WERI-Rb-1 (cell line): ENCODE data around the gene AMBRA1.

Source experiments
- DNase-seq: peaks from one replicate; pipeline ENCODE4 v3.0.0-alpha.2; 2020
- H3K27ac ChIP-seq: fragments of 250-450 bp; sonication (Bioruptor Pico); 2 replicates; pipeline ENCODE4 v1.5.1; 2020; ENCODE audit warnings: mild to moderate bottlenecking, moderate library complexity
- H3K27me3 ChIP-seq: fragments of 250-450 bp; sonication (Bioruptor Pico); 2 replicates; pipeline ENCODE4 v1.5.1; 2021; ENCODE audit warnings: mild to moderate bottlenecking, low read depth, moderate library complexity; ENCODE audit not compliant: insufficient read depth, severe bottlenecking
- H3K36me3 ChIP-seq: fragments of 250-450 bp; sonication (Bioruptor Pico); 2 replicates; pipeline ENCODE4 v1.5.1; 2020; ENCODE audit warnings: mild to moderate bottlenecking, moderate library complexity
- H3K4me3 ChIP-seq: 2 replicates; pipeline ENCODE4 v1.5.1; 2011; ENCODE audit warnings: low read depth, mild to moderate bottlenecking, control low read depth, low read length
- H3K9me3 ChIP-seq: fragments of 250-450 bp; sonication (Bioruptor Pico); 2 replicates; pipeline ENCODE4 v1.5.1; 2021; ENCODE audit warnings: mild to moderate bottlenecking, moderate library complexity; ENCODE audit not compliant: severe bottlenecking
- TF ChIP-seq, protein P1 (sequence below): IDR thresholded peaks from 2 replicates; pipeline ENCODE4 v1.5.1; 2011; ENCODE audit warnings: low read depth, mild to moderate bottlenecking, control low read depth, inconsistent platforms, low read length

The AMBRA1 gene

DNA sequence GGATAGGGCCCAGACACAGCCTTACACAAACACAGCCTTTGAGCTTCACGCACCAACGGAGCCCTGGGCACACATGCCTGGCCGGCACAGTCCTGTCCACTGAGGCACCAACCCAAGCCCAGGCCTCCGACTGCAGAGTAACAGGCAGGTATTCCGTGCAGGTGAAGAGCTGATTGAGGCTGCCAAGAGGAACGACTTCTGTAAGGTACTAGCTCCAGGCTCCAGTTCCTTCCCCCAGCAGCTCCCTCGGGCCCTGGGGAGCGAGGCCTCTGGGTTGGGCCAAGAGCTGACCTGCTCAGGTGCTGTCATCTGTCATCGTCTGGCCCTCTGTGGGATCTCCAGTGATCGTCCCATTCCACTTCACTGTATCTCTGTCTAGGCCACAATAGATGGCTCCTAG, 215.5 kb downstream of the AMBRA1 start:
- H3K27me3 ChIP-seq, result no peaks in the 10 kb centered on the region
- TF ChIP-seq, protein P1, sequence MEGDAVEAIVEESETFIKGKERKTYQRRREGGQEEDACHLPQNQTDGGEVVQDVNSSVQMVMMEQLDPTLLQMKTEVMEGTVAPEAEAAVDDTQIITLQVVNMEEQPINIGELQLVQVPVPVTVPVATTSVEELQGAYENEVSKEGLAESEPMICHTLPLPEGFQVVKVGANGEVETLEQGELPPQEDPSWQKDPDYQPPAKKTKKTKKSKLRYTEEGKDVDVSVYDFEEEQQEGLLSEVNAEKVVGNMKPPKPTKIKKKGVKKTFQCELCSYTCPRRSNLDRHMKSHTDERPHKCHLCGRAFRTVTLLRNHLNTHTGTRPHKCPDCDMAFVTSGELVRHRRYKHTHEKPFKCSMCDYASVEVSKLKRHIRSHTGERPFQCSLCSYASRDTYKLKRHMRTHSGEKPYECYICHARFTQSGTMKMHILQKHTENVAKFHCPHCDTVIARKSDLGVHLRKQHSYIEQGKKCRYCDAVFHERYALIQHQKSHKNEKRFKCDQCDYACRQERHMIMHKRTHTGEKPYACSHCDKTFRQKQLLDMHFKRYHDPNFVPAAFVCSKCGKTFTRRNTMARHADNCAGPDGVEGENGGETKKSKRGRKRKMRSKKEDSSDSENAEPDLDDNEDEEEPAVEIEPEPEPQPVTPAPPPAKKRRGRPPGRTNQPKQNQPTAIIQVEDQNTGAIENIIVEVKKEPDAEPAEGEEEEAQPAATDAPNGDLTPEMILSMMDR, result no peak
- peaks cover 59% of the 10 kb centered on the region for H3K36me3 ChIP-seq
- H3K9me3 ChIP-seq, result no peaks in the 10 kb centered on the region
- H3K27ac ChIP-seq, result peak overlapping the region; percentile 61
- DNase-seq, result no peak
- H3K4me3 ChIP-seq, result no peak overlapping the region

DNA sequence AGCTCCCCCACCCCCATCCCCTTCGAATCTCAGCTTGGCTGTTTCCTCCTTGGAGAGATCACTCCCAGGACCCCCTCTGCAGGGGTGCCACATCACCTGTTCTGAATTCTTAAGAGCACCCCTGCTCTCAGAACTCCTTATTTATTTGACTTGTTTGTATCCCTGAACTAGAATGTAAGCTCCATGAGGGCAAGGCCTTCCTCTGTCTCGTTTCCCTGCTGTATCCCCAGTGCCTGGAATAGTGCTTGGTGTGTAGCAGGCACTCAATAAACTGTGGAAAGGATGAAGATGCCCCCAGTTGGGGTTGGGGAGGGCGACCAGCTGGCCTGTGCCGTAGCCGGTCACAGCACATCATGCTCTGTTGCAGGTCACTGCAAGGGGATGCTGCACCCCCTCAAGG, 216.0 kb downstream of the AMBRA1 start:
- H3K4me3 ChIP-seq, result no peak overlapping the region
- no peaks in the 10 kb centered on the region for H3K9me3 ChIP-seq
- TF ChIP-seq, protein P1, result no peak
- no peak overlapping the region for H3K27ac ChIP-seq
- no peak for DNase-seq
- peaks cover 55% of the 10 kb centered on the region for H3K36me3 ChIP-seq
- H3K27me3 ChIP-seq, result no peaks in the 10 kb centered on the region

GRCh38 chr11:46377290-46377689, 216.5 kb downstream of the AMBRA1 start:
- Histone ChIP-seq H3K27me3 (no peaks in the 10 kb centered on the region), H3K27ac (no peak overlapping the region), H3K4me3 (no peak overlapping the region), H3K36me3 (peaks cover 57% of the 10 kb centered on the region), H3K9me3 (no peaks in the 10 kb centered on the region)
- TF ChIP-seq, protein P1, result no peak
- DNase-seq, result no peak

GRCh38 chr11:46376258-46377050, 217.4 kb downstream of the AMBRA1 start:
- Histone ChIP-seq H3K27me3 (no peaks in the 10 kb centered on the region), H3K36me3 (peaks cover 57% of the 10 kb centered on the region)

GRCh38 chr11:46375392-46376101, 218.3 kb downstream of the AMBRA1 start:
- Histone ChIP-seq H3K36me3 (peaks cover 63% of the 10 kb centered on the region), H3K27me3 (no peaks in the 10 kb centered on the region), H3K4me3 (no peak overlapping the region), H3K27ac (no peak overlapping the region), H3K9me3 (no peaks in the 10 kb centered on the region)
- TF ChIP-seq, protein P1, result no peak
- DNase-seq, result no peak

More at GRCh38 chr11:46376258-46377050, 217.4 kb downstream of the AMBRA1 start:
- TF ChIP-seq, protein P1, result no peak
- Histone ChIP-seq H3K27ac (no peak overlapping the region), H3K4me3 (no peak overlapping the region), H3K9me3 (no peaks in the 10 kb centered on the region)
- DNase-seq, result no peak
